IPS DF 19.7 (cell line): ENCODE measurements around the gene MAMDC2.

ENCODE experiments used
- DNase-seq: peaks from one replicate; pipeline ENCODE4 v3.0.0-alpha.2; 2013; ENCODE audit warnings: low read depth, low spot score

MAMDC2 gene

GRCh38 chr9:70134360-70134759 is 90.7 kb downstream of the MAMDC2 start:
- DNase-seq = no peak

- no peak for DNase-seq
Measured at GRCh38 chr9:70135176-70135575, 91.5 kb downstream of the MAMDC2 start.

GRCh38 chr9:70136632-70137031 is 93.0 kb downstream of the MAMDC2 start:
- no peak for DNase-seq

- DNase-seq = no peak
Measured at GRCh38 chr9:70137577-70137976, 93.9 kb downstream of the MAMDC2 start.

GRCh38 chr9:70142101-70142500 is 98.5 kb downstream of the MAMDC2 start:
- DNase-seq = no peak

- no peak for DNase-seq
Measured at GRCh38 chr9:70143394-70144130, 99.9 kb downstream of the MAMDC2 start.

- DNase-seq = no peak
Measured at GRCh38 chr9:70144131-70144503, 100.5 kb downstream of the MAMDC2 start.

GRCh38 chr9:70145981-70146380 is 102.3 kb downstream of the MAMDC2 start:
- DNase-seq = no peak

- DNase-seq = no peak
Measured at GRCh38 chr9:70147196-70147595, 103.5 kb downstream of the MAMDC2 start.

- no peak for DNase-seq
Measured at GRCh38 chr9:70147651-70148050, 104.0 kb downstream of the MAMDC2 start.

- no peak for DNase-seq
Measured at GRCh38 chr9:70152350-70152749, 108.7 kb downstream of the MAMDC2 start.

- DNase-seq = no peak
Measured at GRCh38 chr9:70156729-70157128, 113.1 kb downstream of the MAMDC2 start.

GRCh38 chr9:70159630-70160029 is 116.0 kb downstream of the MAMDC2 start:
- no peak for DNase-seq

GRCh38 chr9:70160686-70161600 is 117.3 kb downstream of the MAMDC2 start:
- no peak for DNase-seq

GRCh38 chr9:70165006-70165602 is 121.5 kb downstream of the MAMDC2 start:
- DNase-seq = no peak

GRCh38 chr9:70168521-70168920 is 124.9 kb downstream of the MAMDC2 start:
- DNase-seq = no peak

- no peak for DNase-seq
Measured at GRCh38 chr9:70169222-70169621, 125.6 kb downstream of the MAMDC2 start.

- DNase-seq = no peak
Measured at GRCh38 chr9:70170151-70170790, 126.6 kb downstream of the MAMDC2 start.

GRCh38 chr9:70172532-70172931 is 128.9 kb downstream of the MAMDC2 start:
- DNase-seq = no peak

- DNase-seq = no peak
Measured at GRCh38 chr9:70177121-70177520, 133.5 kb downstream of the MAMDC2 start.

GRCh38 chr9:70192707-70193106 is 149.1 kb downstream of the MAMDC2 start:
- DNase-seq = no peak

GRCh38 chr9:70195456-70195855 is 151.8 kb downstream of the MAMDC2 start:
- DNase-seq = no peak
